AG04450 (cell line): ENCODE results near the gene PARS2. TPM values are rescaled to one million over a fixed set of nuclear protein-coding genes. Genes with fewer than 3 reads are reported as not detected.

ENCODE experiments used
- CTCF ChIA-PET: fragments of 300-600, 350-600 bp; formaldehyde crosslinking; extraction: SDS; loops from one replicate; lab custom pipeline; 2022; ENCODE audit warnings: antibody characterized with exemption, inconsistent platforms; lab: Charles Lee
- POLR2A ChIA-PET: fragments of 350-600 bp; formaldehyde crosslinking; extraction: SDS; loops from one replicate; lab custom pipeline; 2021; ENCODE audit warnings: antibody characterized with exemption, inconsistent platforms; lab: Yijun Ruan, JAX
- DNase-seq: peaks from one replicate; pipeline ENCODE4 v3.0.0-alpha.2; 2011; ENCODE audit warnings: low read depth, low spot score
- H3K27ac ChIP-seq: one replicate; pipeline ENCODE4 v1.5.1; 2012; ENCODE audit warnings: low read depth, low read length, control low read depth
- H3K27me3 ChIP-seq: one replicate; pipeline ENCODE4 v1.6.0; 2012; ENCODE audit warnings: low read length; ENCODE audit not compliant: control insufficient read depth, insufficient read depth
- H3K4me3 ChIP-seq: 2 replicates; pipeline ENCODE4 v1.5.1; 2011; ENCODE audit warnings: mild to moderate bottlenecking, low read depth, low read length, control low read depth
- H3K9me3 ChIP-seq: 2 replicates; pipeline ENCODE4 v1.5.1; 2012; ENCODE audit warnings: low read length; ENCODE audit not compliant: control insufficient read depth, insufficient read depth
- polyA plus RNA-seq: library from polyadenylated mRNA; depleted of rRNA; stranded (reverse); fragments of >200 nt; gene quantifications from 2 replicates; pipeline ENCODE4 v1.2.3, GENCODE V29; 2011
- TF ChIP-seq, protein P1 (sequence below): IDR thresholded peaks from 2 replicates; pipeline ENCODE4 v1.5.1; 2011; ENCODE audit warnings: low read depth, low read length, control low read depth, inconsistent platforms

PARS2 gene
- polyA plus RNA-seq, 1 experiment: 4.2 TPM

DNA sequence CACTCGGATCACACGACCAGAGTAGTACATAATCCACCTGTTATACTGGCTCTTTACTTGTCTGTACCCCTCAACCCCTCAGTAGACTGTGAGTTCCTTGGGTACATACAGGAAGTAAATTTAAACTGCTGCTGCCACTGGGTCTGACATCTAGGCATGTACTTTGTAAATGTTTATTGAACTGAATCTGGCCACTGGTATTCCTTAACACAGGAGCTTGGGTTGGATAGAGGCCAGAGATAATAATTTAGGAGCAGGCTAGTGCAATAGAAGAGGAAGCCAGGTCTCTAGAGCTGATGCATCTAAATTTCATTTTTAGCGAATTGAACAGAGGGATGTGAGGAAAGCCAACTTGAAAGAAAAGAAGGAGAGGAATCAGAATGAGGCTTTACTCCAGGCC lies 36.3 kb downstream of the PARS2 start:
- H3K4me3 ChIP-seq: no peak overlapping the region
- ChIA-PET CTCF (no interaction called here), POLR2A (no interaction called here)
- no peak overlapping the region for H3K27ac ChIP-seq
- H3K27me3 ChIP-seq: no peaks in the 10 kb centered on the region
- no peak for DNase-seq
- TF ChIP-seq, protein P1, sequence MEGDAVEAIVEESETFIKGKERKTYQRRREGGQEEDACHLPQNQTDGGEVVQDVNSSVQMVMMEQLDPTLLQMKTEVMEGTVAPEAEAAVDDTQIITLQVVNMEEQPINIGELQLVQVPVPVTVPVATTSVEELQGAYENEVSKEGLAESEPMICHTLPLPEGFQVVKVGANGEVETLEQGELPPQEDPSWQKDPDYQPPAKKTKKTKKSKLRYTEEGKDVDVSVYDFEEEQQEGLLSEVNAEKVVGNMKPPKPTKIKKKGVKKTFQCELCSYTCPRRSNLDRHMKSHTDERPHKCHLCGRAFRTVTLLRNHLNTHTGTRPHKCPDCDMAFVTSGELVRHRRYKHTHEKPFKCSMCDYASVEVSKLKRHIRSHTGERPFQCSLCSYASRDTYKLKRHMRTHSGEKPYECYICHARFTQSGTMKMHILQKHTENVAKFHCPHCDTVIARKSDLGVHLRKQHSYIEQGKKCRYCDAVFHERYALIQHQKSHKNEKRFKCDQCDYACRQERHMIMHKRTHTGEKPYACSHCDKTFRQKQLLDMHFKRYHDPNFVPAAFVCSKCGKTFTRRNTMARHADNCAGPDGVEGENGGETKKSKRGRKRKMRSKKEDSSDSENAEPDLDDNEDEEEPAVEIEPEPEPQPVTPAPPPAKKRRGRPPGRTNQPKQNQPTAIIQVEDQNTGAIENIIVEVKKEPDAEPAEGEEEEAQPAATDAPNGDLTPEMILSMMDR: no peak
- no peaks in the 10 kb centered on the region for H3K9me3 ChIP-seq

GRCh38 chr1:54724771-54725170 lies 39.6 kb downstream of the PARS2 start:
- Histone ChIP-seq H3K4me3 (no peak overlapping the region), H3K9me3 (no peaks in the 10 kb centered on the region), H3K27me3 (no peaks in the 10 kb centered on the region), H3K27ac (no peak overlapping the region)
- TF ChIP-seq, protein P1: no peak
- no peak for DNase-seq
- ChIA-PET POLR2A (no interaction called here), CTCF (interaction anchor here (0.7 to 1.3 kb wide), 2 partner anchors 67 to 272 kb away, joined by 3 read pairs; no protein-coding TSS in a partner anchor)

DNA sequence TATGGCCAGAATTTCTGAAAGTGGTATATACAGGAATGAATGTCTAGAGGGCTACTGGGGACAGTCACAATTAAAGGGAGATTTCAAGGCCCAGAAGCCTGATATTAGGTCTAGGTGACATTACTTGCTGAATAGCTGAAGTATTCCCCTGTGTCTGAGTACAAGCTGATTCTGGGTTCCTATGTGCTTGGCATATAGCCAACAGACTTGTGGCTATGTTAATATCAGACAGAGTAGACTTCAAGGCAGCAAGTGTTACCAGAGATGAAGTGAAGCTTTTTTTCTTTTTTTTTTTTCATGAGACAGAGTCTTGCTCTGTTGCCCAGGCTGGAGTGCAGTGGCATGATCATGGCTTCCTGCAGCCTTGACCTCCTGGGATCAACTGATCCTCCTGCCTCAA lies 40.3 kb downstream of the PARS2 start:
- Histone ChIP-seq H3K27me3 (no peaks in the 10 kb centered on the region), H3K4me3 (no peak overlapping the region), H3K27ac (no peak overlapping the region), H3K9me3 (no peaks in the 10 kb centered on the region)
- ChIA-PET CTCF (interaction anchor here (1.3 kb wide), 1 partner anchor 68 kb away, joined by 3 read pairs; no protein-coding TSS in a partner anchor), POLR2A (no interaction called here)
- TF ChIP-seq, protein P1: no peak
- no peak for DNase-seq

GRCh38 chr1:54721719-54722118 lies 42.6 kb downstream of the PARS2 start:
- ChIA-PET POLR2A (no interaction called here), CTCF (interaction anchor here (0.6 kb wide), 1 partner anchor 219 kb away, joined by 3 read pairs; no protein-coding TSS in a partner anchor)
- Histone ChIP-seq H3K4me3 (no peak overlapping the region), H3K9me3 (no peaks in the 10 kb centered on the region), H3K27ac (no peak overlapping the region), H3K27me3 (no peaks in the 10 kb centered on the region)
- TF ChIP-seq, protein P1: no peak
- no peak for DNase-seq

DNA sequence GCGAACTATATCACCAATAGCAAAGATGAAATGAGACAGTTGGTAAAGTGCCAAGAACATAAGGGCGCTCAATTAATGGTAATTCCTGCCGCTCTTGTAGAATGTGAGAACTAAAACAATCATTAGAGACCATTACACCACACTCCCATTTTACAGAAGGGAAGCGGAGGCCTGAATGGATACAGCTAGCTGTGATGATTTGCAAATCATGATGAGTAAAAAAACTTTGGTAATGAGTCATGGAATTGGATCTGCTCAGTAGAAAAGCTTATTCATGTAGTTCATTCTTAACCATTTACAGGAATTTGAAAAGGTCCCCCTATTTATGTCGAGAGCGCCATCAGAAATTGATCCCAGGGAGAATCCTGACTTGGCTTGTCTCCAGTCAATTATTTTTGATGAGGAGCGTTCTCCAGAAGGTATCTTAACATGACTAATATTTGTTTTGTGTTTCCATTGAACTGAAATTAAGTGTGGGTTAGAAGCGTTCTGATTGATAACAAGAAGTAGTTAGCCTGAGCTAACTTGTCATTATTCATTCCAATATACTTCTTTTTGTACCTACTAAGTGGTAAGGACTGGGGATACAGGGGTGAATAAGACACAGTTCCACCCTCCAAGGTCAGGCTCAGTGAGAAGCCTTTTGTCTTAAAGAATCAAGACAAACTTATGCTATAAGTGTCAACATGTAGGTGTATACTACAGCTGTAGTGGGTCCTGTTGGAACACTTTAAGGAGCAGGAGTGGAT lies 47.9 kb downstream of the PARS2 start:
- Histone ChIP-seq H3K27me3 (peaks cover 9% of the 10 kb centered on the region), H3K4me3 (peak overlapping the region; percentile 97), H3K27ac (peak overlapping the region; percentile 67), H3K9me3 (no peaks in the 10 kb centered on the region)
- no peak for DNase-seq
- ChIA-PET POLR2A (interaction anchor here (1.5 kb wide), 1 partner anchor 48 kb away, joined by 3 read pairs; the partner anchor contains the start of gene PARS2), CTCF (no interaction called here)
- TF ChIP-seq, protein P1: no peak
